OCI-LY1 (cell line): Measurements from ENCODE around the gene OR2H2.
A peak's percentile ranks its signal among the peaks of the same experiment; 100 is the strongest.

ENCODE experiments used
- H2AFZ ChIP-seq: fragments of 200-600 bp; sonication (generic), shearing (Covaris generic); 2 replicates; pipeline ENCODE4 v1.6.0; 2014; ENCODE audit warnings: antibody characterized with exemption, mild to moderate bottlenecking, low read length
- H3F3A ChIP-seq: fragments of 200-600 bp; sonication (generic), shearing (Covaris generic); 2 replicates; pipeline ENCODE4 v1.6.0; 2014; ENCODE audit warnings: mild to moderate bottlenecking, antibody characterized with exemption, low read length, moderate library complexity; ENCODE audit not compliant: insufficient read depth
- H3K27ac ChIP-seq: fragments of 200-600 bp; sonication (generic); 2 replicates; pipeline ENCODE4 v1.5.1; 2014; ENCODE audit warnings: low read length, mixed run types, mild to moderate bottlenecking, low read depth; ENCODE audit not compliant: poor library complexity, severe bottlenecking
- H3K27me3 ChIP-seq: fragments of 200-600 bp; sonication (generic); 2 replicates; pipeline ENCODE4 v1.6.0; 2014; ENCODE audit warnings: antibody characterized with exemption, mild to moderate bottlenecking, low read length, moderate library complexity; ENCODE audit not compliant: insufficient read depth
- H3K36me3 ChIP-seq: fragments of 200-600 bp; sonication (generic); 2 replicates; pipeline ENCODE4 v1.6.1; 2014; ENCODE audit warnings: mild to moderate bottlenecking, antibody characterized with exemption, low read length, moderate library complexity, mixed read lengths; ENCODE audit not compliant: insufficient read depth
- H3K4me1 ChIP-seq: fragments of 200-600 bp; sonication (generic); 2 replicates; pipeline ENCODE4 v1.5.1; 2014; ENCODE audit warnings: mild to moderate bottlenecking, low read length, moderate library complexity; ENCODE audit not compliant: insufficient read depth, severe bottlenecking
- H3K4me2 ChIP-seq: fragments of 200-600 bp; sonication (generic), shearing (Covaris generic); 2 replicates; pipeline ENCODE4 v1.6.1; 2014; ENCODE audit warnings: low read length
- H3K4me3 ChIP-seq: fragments of 200-600 bp; sonication (generic); 2 replicates; pipeline ENCODE4 v1.5.1; 2014; ENCODE audit warnings: low read length, low read depth, mild to moderate bottlenecking, mixed read lengths; ENCODE audit not compliant: poor library complexity, severe bottlenecking
- H3K79me2 ChIP-seq: fragments of 200-600 bp; shearing (Covaris generic); 2 replicates; pipeline ENCODE4 v1.6.1; 2016; ENCODE audit warnings: mixed run types, low read length, mixed read lengths; ENCODE audit not compliant: insufficient read depth
- H3K9ac ChIP-seq: fragments of 200-600 bp; sonication (generic), shearing (Covaris generic); 2 replicates; pipeline ENCODE4 v1.6.1; 2014; ENCODE audit warnings: mild to moderate bottlenecking, low read length, mixed read lengths
- H3K9me2 ChIP-seq: fragments of 200-600 bp; sonication (generic), shearing (Covaris generic); 2 replicates; pipeline ENCODE4 v1.6.1; 2014; ENCODE audit warnings: low read depth, mild to moderate bottlenecking, low read length, mixed read lengths
- H3K9me3 ChIP-seq: fragments of 200-600 bp; shearing (Covaris generic); 2 replicates; pipeline ENCODE4 v1.6.1; 2014; ENCODE audit warnings: low read length, mixed read lengths
- H4K20me1 ChIP-seq: fragments of 200-600 bp; sonication (generic), shearing (Covaris generic); 2 replicates; pipeline ENCODE4 v1.6.0; 2016; ENCODE audit warnings: mild to moderate bottlenecking, low read length; ENCODE audit not compliant: insufficient read depth
- CTCF ChIP-seq: fragments of 200-600 bp; sonication (generic), shearing (Covaris generic); IDR thresholded peaks from 2 replicates; pipeline ENCODE4 v1.5.1; 2017; ENCODE audit warnings: mild to moderate bottlenecking, antibody characterized with exemption, low read length, moderate library complexity, mixed read lengths
- EZH2 ChIP-seq: fragments of 200-600 bp; sonication (generic), shearing (Covaris generic); IDR thresholded peaks from 2 replicates; pipeline ENCODE4 v1.8.0; 2017; ENCODE audit warnings: borderline replicate concordance, mixed run types, mild to moderate bottlenecking, antibody characterized with exemption, low read length, moderate library complexity, mixed read lengths

Gene OR2H2

GRCh38 chr6:29610540-29610939 is 25.6 kb downstream of the OR2H2 start:
- Histone ChIP-seq H3F3A (no peaks in the 10 kb centered on the region), H3K27me3 (no peaks in the 10 kb centered on the region), H3K9me2 (no peaks in the 10 kb centered on the region), H4K20me1 (no peaks in the 10 kb centered on the region), H3K9me3 (no peaks in the 10 kb centered on the region), H3K9ac (no peak overlapping the region), H3K36me3 (no peaks in the 10 kb centered on the region), H3K4me1 (no peaks in the 10 kb centered on the region), H3K4me3 (no peak overlapping the region), H2AFZ (no peak overlapping the region), H3K79me2 (no peaks in the 10 kb centered on the region), H3K27ac (no peak overlapping the region), H3K4me2 (no peak overlapping the region)
- no peak for TF ChIP-seq EZH2
- no peak for TF ChIP-seq CTCF

GRCh38 chr6:29611426-29611825 is 26.5 kb downstream of the OR2H2 start:
- Histone ChIP-seq H3F3A (no peaks in the 10 kb centered on the region), H4K20me1 (no peaks in the 10 kb centered on the region), H3K4me1 (no peaks in the 10 kb centered on the region), H3K9me2 (no peaks in the 10 kb centered on the region), H3K9me3 (no peaks in the 10 kb centered on the region), H3K4me3 (no peak overlapping the region), H3K27me3 (no peaks in the 10 kb centered on the region), H3K9ac (no peak overlapping the region), H3K79me2 (no peaks in the 10 kb centered on the region), H3K27ac (no peak overlapping the region), H3K36me3 (no peaks in the 10 kb centered on the region), H3K4me2 (no peak overlapping the region), H2AFZ (no peak overlapping the region)
- TF ChIP-seq EZH2 = no peak
- TF ChIP-seq CTCF = no peak

GRCh38 chr6:29617782-29618554 is 33.0 kb downstream of the OR2H2 start:
- H3K36me3 ChIP-seq = no peaks in the 10 kb centered on the region
- no peak overlapping the region for H3K4me3 ChIP-seq
- no peak overlapping the region for H2AFZ ChIP-seq
- H3K9me2 ChIP-seq = no peaks in the 10 kb centered on the region
- no peaks in the 10 kb centered on the region for H3F3A ChIP-seq
- H3K27ac ChIP-seq = no peak overlapping the region
- no peak overlapping the region for H3K9ac ChIP-seq
- peak; percentile 62 for TF ChIP-seq CTCF
- no peak for TF ChIP-seq EZH2
- H3K4me2 ChIP-seq = no peak overlapping the region
- H3K9me3 ChIP-seq = no peaks in the 10 kb centered on the region
- no peaks in the 10 kb centered on the region for H4K20me1 ChIP-seq
- H3K79me2 ChIP-seq = no peaks in the 10 kb centered on the region
- no peaks in the 10 kb centered on the region for H3K4me1 ChIP-seq
- no peaks in the 10 kb centered on the region for H3K27me3 ChIP-seq
